GM18520 (cell line): ENCODE measurements around the gene RD3L.
"Not testable (repeated sequence)": the region's sequence is repeated elsewhere in the genome, so short reads cannot be mapped to it uniquely, and the experiment has no call there.

Source experiments
- ATAC-seq: cut with Tn5 transposase; IDR thresholded peaks from one replicate; pipeline ENCODE4 v1.9.1; 2021; ENCODE audit not compliant: unreplicated experiment

RD3L gene

GRCh38 chr14:103941973-103942736 lies at the start of gene RD3L:
TSS of gene RD3L (minus strand) at chr14:103942529. CDS start at chr14:103941695, 834 bp downstream.
- ATAC-seq, result no peak

GRCh38 chr14:103989964-103990363 lies 47.6 kb upstream of the RD3L start:
- no peak for ATAC-seq

DNA sequence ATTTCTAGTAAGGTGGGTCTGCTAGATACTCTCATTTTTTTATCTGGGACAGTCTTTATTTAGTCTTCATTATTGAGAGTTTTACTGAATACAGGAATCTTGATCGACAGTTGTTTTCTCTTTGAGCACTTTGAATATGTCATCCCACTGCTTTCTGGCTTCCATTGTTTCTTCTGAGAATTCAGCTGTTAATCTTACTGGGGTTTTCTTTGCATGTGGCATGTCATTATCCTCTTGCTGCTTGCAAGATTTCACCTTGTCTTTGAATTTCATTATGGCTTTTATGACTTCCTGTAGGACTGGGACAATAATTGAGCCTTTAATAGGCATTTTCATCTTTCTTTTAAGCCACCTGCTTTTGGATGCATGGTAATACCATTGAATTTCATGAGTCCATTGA lies 46.7 kb upstream of the RD3L start:
- ATAC-seq, result no peak

GRCh38 chr14:103984196-103984595 lies 41.9 kb upstream of the RD3L start:
- ATAC-seq, result no peak

GRCh38 chr14:103980623-103981238 lies 38.4 kb upstream of the RD3L start:
- not testable (repeated sequence) for ATAC-seq

- ATAC-seq, result no peak
These were observed 32.2 kb upstream of the RD3L start for GRCh38 chr14:103974575-103974974.

- no peak for ATAC-seq
These were observed 31.0 kb upstream of the RD3L start for GRCh38 chr14:103973354-103973753.

GRCh38 chr14:103969961-103970360 lies 27.6 kb upstream of the RD3L start:
- ATAC-seq, result no peak

DNA sequence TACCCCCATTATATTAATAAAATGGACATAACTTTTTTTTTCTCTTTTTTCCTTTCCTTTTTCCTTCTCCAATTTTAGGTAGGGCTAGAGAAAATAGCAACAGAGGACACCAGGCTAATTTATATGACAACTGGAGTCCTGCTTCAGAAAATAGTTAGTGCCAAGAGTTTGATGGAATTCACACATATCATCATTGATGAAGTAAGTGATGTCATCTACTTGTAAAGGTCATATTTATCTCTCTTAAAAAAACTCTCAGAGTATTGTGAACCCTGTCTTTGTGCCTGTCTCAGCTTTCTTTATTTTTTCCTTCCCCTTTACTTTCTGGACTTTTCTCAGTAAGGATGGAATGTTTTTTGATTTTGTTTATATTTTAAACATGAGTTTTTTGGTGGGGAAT lies 24.3 kb upstream of the RD3L start:
- ATAC-seq, result no peak

DNA sequence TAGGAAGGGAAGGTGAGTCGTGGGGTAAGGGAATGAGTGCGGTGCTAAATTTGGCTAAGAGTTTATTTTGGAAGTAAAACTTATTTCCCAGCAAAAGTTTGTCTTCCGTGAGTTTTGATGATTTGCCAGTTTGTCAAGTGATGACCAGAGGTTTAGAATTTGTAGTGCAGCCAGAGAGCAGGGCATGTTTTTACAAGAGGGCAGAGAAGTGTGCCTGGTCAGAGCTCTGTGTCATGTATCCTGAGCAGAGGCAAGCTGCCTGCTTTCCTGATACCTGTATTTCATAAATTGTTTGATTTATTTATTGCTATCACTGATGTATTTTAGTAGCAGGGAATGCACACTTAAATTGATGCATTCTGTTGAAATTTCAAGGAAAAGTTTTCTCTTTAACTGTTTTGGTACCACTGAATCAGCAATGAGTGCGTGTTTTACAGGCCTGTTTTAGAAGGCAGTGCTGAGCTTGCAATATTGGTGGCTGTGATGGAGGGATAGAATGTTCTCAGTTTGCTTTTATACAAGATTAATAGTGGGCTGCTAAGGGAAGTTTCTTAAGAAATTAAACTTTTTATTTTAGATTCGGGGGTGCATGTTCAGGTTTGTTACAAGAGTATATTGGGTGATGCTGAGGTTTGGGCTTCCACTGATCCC lies 19.7 kb upstream of the RD3L start:
- no peak for ATAC-seq

- ATAC-seq, result no peak
These were observed 18.2 kb upstream of the RD3L start for GRCh38 chr14:103960457-103961055.

GRCh38 chr14:103949131-103949790 lies 6.9 kb upstream of the RD3L start:
- ATAC-seq, result no peak

DNA sequence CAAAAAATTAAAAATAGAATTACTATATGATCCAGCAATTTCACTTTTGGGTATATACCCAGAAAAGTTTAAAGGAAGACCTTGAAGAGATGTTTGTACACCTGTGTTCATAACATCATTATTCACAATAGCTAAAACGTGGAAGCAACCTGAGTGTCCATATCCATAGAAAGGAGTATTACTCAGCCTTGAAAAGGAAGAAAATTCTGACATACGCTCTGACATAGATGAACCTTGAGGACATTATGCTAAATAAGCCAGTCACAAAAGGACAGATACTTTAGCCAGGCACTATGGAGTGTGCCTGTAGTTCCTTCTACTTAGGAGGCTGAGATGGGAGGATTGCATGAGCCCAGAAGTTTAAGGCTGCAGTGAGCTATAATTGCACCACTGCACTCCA lies 6.1 kb upstream of the RD3L start:
- ATAC-seq, result no peak

- no peak for ATAC-seq
These were observed 4.6 kb upstream of the RD3L start for GRCh38 chr14:103946975-103947374.

GRCh38 chr14:103943673-103944072 lies 1.3 kb upstream of the RD3L start:
- ATAC-seq, result no peak

DNA sequence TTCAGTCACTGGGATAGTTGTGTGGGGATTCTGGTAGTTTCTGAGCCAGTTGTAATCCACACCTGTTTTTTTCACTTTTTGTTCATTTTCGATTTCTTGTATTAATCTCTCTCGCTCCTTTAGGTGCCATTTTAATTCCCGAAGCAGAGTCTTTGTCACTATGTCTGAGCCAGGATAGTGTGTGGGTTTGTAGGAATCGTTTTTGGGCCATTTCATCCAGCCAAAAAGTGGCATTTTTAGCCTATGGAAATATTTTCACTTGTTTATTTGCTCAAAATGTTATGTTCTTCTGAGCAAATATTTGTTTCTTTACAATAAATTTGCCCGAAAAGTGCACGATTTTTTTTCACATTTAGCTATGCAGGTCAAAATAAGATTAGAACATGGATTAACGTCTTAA lies 867 bp downstream of the RD3L start:
- ATAC-seq, result no peak

DNA sequence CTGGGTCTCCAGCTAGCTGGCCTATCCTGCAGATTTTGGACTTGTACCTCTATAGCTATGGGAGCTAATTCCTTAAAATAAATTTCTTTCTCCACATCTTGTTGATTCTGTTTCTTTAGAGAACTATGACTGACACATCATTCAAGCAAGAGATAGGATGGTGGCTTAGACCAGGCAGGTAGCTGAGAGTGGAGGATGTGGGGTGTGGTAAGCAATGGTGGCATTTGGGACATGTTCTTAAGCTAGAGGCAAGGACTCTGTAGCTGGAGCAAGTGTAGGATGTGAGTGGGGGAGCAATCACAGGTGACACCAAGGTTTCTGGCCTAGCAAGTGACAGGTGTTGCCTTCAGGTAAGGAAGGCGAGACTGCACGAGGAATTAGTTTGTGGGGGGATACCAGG lies 7.2 kb downstream of the RD3L start:
- ATAC-seq, result no peak

GRCh38 chr14:103932791-103933490 lies 9.4 kb downstream of the RD3L start:
- no peak for ATAC-seq

- ATAC-seq, result no peak
These were observed 10.9 kb downstream of the RD3L start for GRCh38 chr14:103931422-103931821.

GRCh38 chr14:103930051-103930604 lies 12.2 kb downstream of the RD3L start:
- ATAC-seq, result no peak
